Measurements from ENCODE around the gene SLC11A1.

The SLC11A1 gene

GRCh38 chr2:218438596-218438995 is 56.5 kb downstream of the SLC11A1 start:
- DNase-seq = no peak

- no peak for DNase-seq
These were observed 62.8 kb downstream of the SLC11A1 start for GRCh38 chr2:218444692-218445357.

- no peak for DNase-seq
These were observed 63.5 kb downstream of the SLC11A1 start for GRCh38 chr2:218445602-218446001.

Data from activated CD4-positive, alpha-beta T cell treated with anti-CD3 and anti-CD28 coated beads, Interleukin-2, Interleukin-6, amounts not matched to agents 100 ng/mL and 50 ng/mL, durations not matched to agents 16 hours and 8 hours (primary cell).